MCF 10A (cell line): Measurements from ENCODE around the gene UMPS. TPM values are rescaled to one million over a fixed set of nuclear protein-coding genes. Genes with fewer than 3 reads are reported as not detected.

Experiments
- BruUV-seq: library from RNA; stranded (reverse); fragments of 400-500 nt; replicated peaks from 2 replicates; lab custom pipeline; 2021; lab: Mats Ljungman, UMichigan
- CTCF ChIA-PET: fragments of 300-600 bp; sonication (Branson Sonifier 250); formaldehyde crosslinking; extraction: SDS; loops from one replicate; lab custom pipeline; 2021; ENCODE audit warnings: antibody characterized with exemption, inconsistent platforms; lab: Yijun Ruan, JAX
- POLR2A ChIA-PET: fragments of 300-600, 350-650 bp; sonication (Branson Sonifier 250); formaldehyde crosslinking; extraction: SDS; loops from one replicate; lab custom pipeline; 2020; ENCODE audit warnings: antibody characterized with exemption, inconsistent platforms; lab: Yijun Ruan, JAX
- DNase-seq: peaks from one replicate; pipeline ENCODE4 v3.0.0-alpha.2; 2018; ENCODE audit not compliant: unreplicated experiment
- H3K27ac Mint-ChIP-seq: one replicate; pipeline ENCODE4 v1.8.0; 2022; ENCODE audit warnings: mild to moderate bottlenecking, low read depth, mixed read lengths; ENCODE audit not compliant: unreplicated experiment
- H3K27me3 Mint-ChIP-seq: one replicate; pipeline ENCODE4 v1.8.0; 2022; ENCODE audit warnings: mixed read lengths; ENCODE audit not compliant: insufficient read depth, unreplicated experiment
- H3K36me3 Mint-ChIP-seq: one replicate; pipeline ENCODE4 v1.8.0; 2022; ENCODE audit warnings: mild to moderate bottlenecking, moderate library complexity, mixed read lengths; ENCODE audit not compliant: insufficient read depth, unreplicated experiment
- H3K4me1 Mint-ChIP-seq: one replicate; pipeline ENCODE4 v1.8.0; 2022; ENCODE audit warnings: mixed read lengths; ENCODE audit not compliant: insufficient read depth, unreplicated experiment
- H3K4me3 Mint-ChIP-seq: one replicate; pipeline ENCODE4 v1.8.0; 2022; ENCODE audit warnings: mild to moderate bottlenecking, moderate library complexity, mixed read lengths; ENCODE audit not compliant: unreplicated experiment
- H3K9me3 Mint-ChIP-seq: one replicate; pipeline ENCODE4 v1.8.0; 2022; ENCODE audit warnings: mixed read lengths; ENCODE audit not compliant: unreplicated experiment
- CTCF ChIP-seq: fragments of 200-600 bp; IDR thresholded peaks from one replicate; pipeline ENCODE4 v1.8.0; 2022; ENCODE audit warnings: antibody characterized with exemption, mild to moderate bottlenecking; ENCODE audit not compliant: unreplicated experiment
- intact Hi-C: fragments of 100-400 bp; cut with micrococcal nuclease; formaldehyde crosslinking; loops from 2 replicates; pipeline ENCODE4 v1.14.1; 2022
- total RNA-seq: library from RNA; stranded (reverse); gene quantifications from 2 replicates; pipeline ENCODE4 v1.2.3, GENCODE V29; 2022

Gene UMPS
- total RNA-seq, 1 experiment from 2014 or later, result 49.3 TPM

DNA sequence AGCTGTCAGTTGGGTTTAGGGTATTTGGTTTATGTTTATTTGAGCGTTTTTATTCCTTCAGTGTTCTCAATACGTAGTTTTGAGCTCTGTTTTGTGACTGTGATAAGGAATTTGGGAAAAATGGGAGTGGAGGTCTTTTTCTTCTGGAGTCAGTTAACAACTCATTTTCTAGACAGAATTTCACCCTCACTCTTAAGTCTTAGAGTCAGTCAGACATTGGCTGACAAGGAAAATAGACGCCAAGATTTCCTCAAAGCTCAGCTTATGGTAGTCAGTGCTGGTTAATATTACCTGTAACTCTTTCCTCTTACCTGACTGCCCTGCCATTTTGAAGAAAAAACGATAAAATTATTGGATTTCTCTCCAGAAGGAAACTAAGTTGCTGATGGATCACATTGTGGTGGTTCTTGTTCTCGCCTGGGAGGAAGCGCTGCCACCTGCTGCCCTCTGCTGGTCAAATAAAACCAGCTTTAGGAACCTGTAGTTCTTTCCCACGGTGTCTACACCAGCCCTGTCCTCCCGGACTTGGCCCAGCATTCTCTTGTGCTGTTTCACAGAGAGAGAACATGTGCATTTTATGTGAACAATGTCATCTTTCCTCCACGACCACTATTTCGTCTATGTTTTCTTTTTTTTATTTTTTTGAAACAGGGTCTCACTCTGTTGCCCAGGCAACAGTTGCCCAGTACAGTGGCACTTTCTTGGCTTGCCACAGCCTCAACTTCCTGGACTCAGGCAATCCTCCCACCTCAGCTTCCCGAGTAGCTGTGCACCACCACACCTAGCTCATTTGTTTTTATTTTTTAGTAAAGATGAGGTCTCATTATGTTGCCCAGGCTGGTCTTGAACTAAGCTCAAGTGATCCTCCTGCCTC, 41.4 kb upstream of the UMPS start:
- Mint-ChIP-seq H3K36me3 (no peaks in the 10 kb centered on the region), H3K4me3 (no peak overlapping the region), H3K9me3 (no peaks in the 10 kb centered on the region), H3K4me1 (peaks cover 4% of the 10 kb centered on the region), H3K27ac (no peak overlapping the region), H3K27me3 (no peaks in the 10 kb centered on the region)
- CTCF ChIA-PET, result interaction anchor here (0.5 to 9.5 kb wide), 54 partner anchors 8 to 1326 kb away, joined by 3 to 372 read pairs (median 4); partner anchors contain the start of gene UMPS
- DNase-seq, result peak; percentile 79
- no TSS peak for BruUV-seq
- POLR2A ChIA-PET, result interaction anchor here (2.1 kb wide), 1 partner anchor 124 kb away, joined by 10 read pairs; no protein-coding TSS in a partner anchor
- intact Hi-C loops, result loop anchor here (1.0 to 10.0 kb wide), 4 partner anchors 124 to 344 kb away; no protein-coding TSS in a partner anchor
- TF ChIP-seq CTCF, result peak; percentile 72

DNA sequence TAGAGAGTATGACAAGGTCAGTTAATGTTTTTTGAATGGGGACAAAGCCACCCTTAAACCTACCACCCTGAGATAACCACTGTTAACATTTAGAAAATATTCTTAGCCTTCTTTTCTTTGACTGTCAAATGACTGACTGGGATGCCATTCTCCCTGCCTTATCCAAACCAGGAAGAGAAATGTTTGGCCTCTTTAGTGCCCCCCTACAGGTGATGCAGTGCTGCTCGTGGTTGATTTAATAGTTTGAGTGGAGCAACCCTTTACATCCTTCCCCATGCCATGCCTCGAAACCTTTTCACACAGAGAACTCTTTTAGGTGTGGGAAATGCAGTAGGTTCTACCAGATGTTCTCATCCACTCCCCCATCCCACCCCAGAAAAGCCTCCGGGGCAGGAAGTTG, 38.7 kb upstream of the UMPS start:
- intact Hi-C loops, result no loop called here
- Mint-ChIP-seq H3K9me3 (no peaks in the 10 kb centered on the region), H3K27ac (no peak overlapping the region), H3K4me3 (no peak overlapping the region), H3K36me3 (no peaks in the 10 kb centered on the region), H3K27me3 (no peaks in the 10 kb centered on the region), H3K4me1 (no peaks in the 10 kb centered on the region)
- ChIA-PET CTCF (interaction anchor here (1.3 to 9.5 kb wide), 2 partner anchors 25 to 130 kb away, joined by 4 to 372 read pairs; no protein-coding TSS in a partner anchor), POLR2A (no interaction called here)
- BruUV-seq, result no TSS peak
- no peak for TF ChIP-seq CTCF
- no peak for DNase-seq

DNA sequence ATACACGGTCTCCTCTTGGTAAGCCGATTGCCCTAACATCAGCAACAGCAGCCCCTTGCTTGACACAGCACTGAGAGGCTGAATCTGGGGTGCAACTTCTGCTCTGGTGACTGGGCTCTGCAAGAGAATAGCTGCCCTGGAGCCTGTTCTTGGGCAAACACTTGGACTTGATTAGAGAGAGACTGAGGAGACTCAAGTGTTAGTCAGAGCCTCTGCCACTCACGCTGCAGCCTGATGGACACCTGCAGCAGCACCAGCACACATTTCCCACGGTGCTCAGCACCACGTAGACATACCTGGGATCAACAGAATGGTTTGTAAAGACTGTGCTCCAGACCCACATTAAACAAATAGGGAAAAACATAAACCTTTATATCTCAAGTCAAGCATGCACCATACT, 35.8 kb upstream of the UMPS start:
- no peak for TF ChIP-seq CTCF
- ChIA-PET CTCF (interaction anchor here (0.6 to 3.0 kb wide), 2 partner anchors 135 to 207 kb away, joined by 3 to 18 read pairs; no protein-coding TSS in a partner anchor), POLR2A (no interaction called here)
- Mint-ChIP-seq H3K27me3 (no peaks in the 10 kb centered on the region), H3K36me3 (no peaks in the 10 kb centered on the region), H3K4me1 (no peaks in the 10 kb centered on the region), H3K27ac (no peak overlapping the region), H3K9me3 (no peaks in the 10 kb centered on the region), H3K4me3 (no peak overlapping the region)
- no TSS peak for BruUV-seq
- intact Hi-C loops, result no loop called here
- no peak for DNase-seq

DNA sequence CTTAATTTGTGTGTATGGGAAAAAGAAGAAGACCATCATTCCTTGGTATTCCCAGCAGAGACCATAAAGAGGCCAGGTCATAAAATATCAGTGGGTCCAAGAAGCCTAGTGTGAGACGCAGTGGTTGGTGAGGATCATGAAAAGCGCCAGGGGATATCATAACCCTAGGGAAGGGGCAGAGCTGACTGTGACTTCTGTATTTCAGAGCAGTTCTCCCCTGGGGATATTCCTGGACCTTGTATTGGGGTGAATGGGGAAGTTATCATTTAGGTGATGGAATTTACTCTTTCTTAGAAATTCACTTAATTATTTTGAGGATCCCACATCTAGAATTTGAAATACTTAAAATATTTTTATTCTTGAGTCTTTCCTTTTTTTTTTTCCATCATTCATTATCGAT, 34.9 kb upstream of the UMPS start:
- CTCF ChIA-PET, result interaction anchor here (2.3 kb wide), 1 partner anchor 135 kb away, joined by 9 read pairs; no protein-coding TSS in a partner anchor
- intact Hi-C loops, result no loop called here
- H3K4me1 Mint-ChIP-seq, result no peaks in the 10 kb centered on the region

More for the DNA sequence above, 34.9 kb upstream of the UMPS start:
- Mint-ChIP-seq H3K27ac (no peak overlapping the region), H3K36me3 (no peaks in the 10 kb centered on the region), H3K27me3 (no peaks in the 10 kb centered on the region), H3K9me3 (no peaks in the 10 kb centered on the region), H3K4me3 (no peak overlapping the region)
- DNase-seq, result no peak
- no peak for TF ChIP-seq CTCF
- POLR2A ChIA-PET, result no interaction called here
- no TSS peak for BruUV-seq
